ENCODE data around the gene IRF6.

The IRF6 gene

DNA sequence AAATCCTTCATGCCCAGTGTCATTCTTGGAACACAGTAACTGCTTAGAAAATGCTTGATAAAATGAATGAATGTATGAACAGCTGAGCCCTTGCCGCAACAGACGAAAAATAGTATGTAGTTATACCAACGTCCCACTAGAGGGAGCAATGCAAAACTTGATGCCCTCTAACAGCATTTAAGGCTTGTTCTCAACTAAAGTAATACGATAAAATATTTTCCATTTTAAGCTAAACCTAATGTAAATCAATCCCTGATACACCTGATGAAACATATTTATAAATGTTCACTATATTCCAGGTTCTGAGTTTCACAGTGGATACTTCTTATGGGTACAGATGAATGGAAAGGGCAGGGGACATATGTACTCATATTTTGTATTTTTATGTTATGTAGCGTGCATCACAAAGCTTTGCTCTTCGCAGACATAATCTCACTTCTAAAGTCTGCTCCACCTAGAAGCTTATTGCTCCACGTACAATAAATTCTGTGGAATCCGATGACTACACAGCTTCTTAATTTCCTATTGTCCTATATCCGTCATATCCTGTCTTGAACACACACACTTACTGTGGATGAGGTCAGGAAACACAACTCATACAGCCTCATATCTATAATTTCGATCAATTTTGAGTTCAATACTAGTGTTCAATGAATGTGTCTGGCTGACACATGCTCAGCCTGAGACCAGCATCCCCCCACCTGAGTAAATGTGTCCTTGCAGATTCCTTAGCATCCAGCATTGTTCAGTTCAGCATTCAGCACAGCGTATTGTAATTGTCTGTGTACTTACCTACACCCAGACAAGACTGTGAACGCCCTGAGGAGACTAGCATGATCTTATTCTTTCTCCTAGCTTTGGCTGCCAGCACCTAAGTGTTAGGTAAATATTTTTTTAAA is 17.4 kb upstream of the IRF6 start:
- H3K36me3 ChIP-seq (ENCODE audit: control insufficient read depth in 2 of 2, insufficient read depth in 2 of 2, low read length in 2 of 2), result no peaks in the 10 kb centered on the region
- no peak overlapping the region for H3K9ac ChIP-seq (ENCODE audit: low read length in 2 of 2)
- no peaks in the 10 kb centered on the region for H3K4me1 ChIP-seq (ENCODE audit: control insufficient read depth, insufficient read depth, low read length)
- no peaks in the 10 kb centered on the region for H3K9me3 ChIP-seq (ENCODE audit: control insufficient read depth in 2 of 2, low read length in 2 of 2)
- H3K27me3 ChIP-seq (ENCODE audit: control insufficient read depth in 1 of 2, insufficient read depth in 2 of 2, low read length in 2 of 2), result no peaks in the 10 kb centered on the region
- no peak overlapping the region for H3K4me3 ChIP-seq (ENCODE audit: low read length in 2 of 2)
- H3K27ac ChIP-seq (ENCODE audit: low read length), result no peak overlapping the region

DNA sequence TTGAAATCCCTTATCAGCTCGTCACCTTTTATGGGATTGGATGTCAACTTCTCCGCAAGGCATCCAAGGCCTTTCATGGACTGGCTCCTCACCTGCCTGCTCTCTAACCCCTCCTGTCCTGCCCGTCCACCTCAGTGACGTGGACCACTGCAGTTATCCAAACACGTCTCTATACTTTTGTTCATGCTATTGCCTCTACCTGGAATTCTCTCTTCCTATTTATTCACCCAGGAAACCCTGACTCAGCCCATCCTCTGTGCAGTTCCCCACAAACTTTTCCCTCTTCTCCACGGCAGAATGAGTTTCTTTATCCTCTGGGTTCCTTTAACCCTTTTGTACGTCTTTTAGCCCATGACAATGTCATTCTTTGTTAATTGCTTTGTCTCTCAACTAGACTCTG is 16.8 kb upstream of the IRF6 start:
- H3K36me3 ChIP-seq (ENCODE audit: control insufficient read depth in 2 of 2, insufficient read depth in 2 of 2, low read length in 2 of 2), result no peaks in the 10 kb centered on the region
- H3K9ac ChIP-seq (ENCODE audit: low read length in 2 of 2), result no peak overlapping the region
- H3K9me3 ChIP-seq (ENCODE audit: control insufficient read depth in 2 of 2, low read length in 2 of 2), result no peaks in the 10 kb centered on the region
- no peak overlapping the region for H3K4me3 ChIP-seq (ENCODE audit: low read length in 2 of 2)
- no peaks in the 10 kb centered on the region for H3K4me1 ChIP-seq (ENCODE audit: control insufficient read depth, insufficient read depth, low read length)
- H3K27me3 ChIP-seq (ENCODE audit: control insufficient read depth in 1 of 2, insufficient read depth in 2 of 2, low read length in 2 of 2), result peaks cover 0 to under 1% of the 10 kb centered on the region in 2 donors
- H3K27ac ChIP-seq (ENCODE audit: low read length), result no peak overlapping the region

DNA sequence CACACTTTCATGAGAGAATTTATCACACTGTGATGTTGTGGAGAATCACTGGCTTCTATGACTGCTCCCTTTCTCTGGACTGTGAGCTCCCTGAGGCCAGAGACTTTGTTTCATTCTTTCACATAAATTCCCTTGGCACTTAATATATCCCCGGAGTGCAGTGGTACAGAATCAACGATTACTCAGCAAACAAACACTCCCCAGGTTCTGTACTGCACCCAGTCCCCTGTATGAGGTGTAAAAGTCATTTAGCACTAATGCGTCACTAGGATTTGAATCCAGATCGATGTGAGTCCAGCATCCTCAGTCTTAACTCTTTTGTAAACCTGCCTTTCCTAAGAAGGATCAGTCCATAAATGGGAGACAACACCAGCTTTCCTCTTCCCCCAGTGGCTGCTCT is 15.0 kb upstream of the IRF6 start:
- H3K27me3 ChIP-seq (ENCODE audit: control insufficient read depth in 1 of 2, insufficient read depth in 2 of 2, low read length in 2 of 2), result peaks cover 0 to 2% of the 10 kb centered on the region in 2 donors
- H3K36me3 ChIP-seq (ENCODE audit: control insufficient read depth in 2 of 2, insufficient read depth in 2 of 2, low read length in 2 of 2), result no peaks in the 10 kb centered on the region
- no peaks in the 10 kb centered on the region for H3K4me1 ChIP-seq (ENCODE audit: control insufficient read depth, insufficient read depth, low read length)
- H3K4me3 ChIP-seq (ENCODE audit: low read length in 2 of 2), result no peak overlapping the region
- H3K9ac ChIP-seq (ENCODE audit: low read length in 2 of 2), result no peak overlapping the region
- H3K9me3 ChIP-seq (ENCODE audit: control insufficient read depth in 2 of 2, low read length in 2 of 2), result no peaks in the 10 kb centered on the region
- no peak overlapping the region for H3K27ac ChIP-seq (ENCODE audit: low read length)

DNA sequence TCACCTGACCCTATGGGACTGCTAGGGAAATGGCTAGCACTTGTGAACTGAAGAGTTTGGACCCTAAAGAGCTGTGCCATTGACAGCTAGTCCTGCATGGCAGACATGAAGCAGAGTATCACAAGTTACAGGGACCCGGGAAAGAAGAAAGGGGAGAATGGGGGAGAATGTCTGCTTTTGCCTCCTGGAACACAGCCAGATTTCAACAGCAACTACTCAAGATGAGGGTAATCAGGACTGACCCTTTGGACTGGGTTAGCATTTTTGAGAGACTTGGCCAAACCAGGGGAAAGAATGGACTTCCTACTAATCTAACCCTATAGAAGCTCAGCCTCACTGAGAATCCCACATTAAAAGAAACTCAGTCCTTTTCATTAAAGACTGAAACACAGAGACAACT is 13.1 kb upstream of the IRF6 start:
- Histone ChIP-seq H3K4me3 (ENCODE audit: low read length in 2 of 2) (no peak overlapping the region), H3K27ac (ENCODE audit: low read length) (no peak overlapping the region), H3K9me3 (ENCODE audit: control insufficient read depth in 2 of 2, low read length in 2 of 2) (no peaks in the 10 kb centered on the region), H3K27me3 (ENCODE audit: control insufficient read depth in 1 of 2, insufficient read depth in 2 of 2, low read length in 2 of 2) (peaks cover 0 to 3% of the 10 kb centered on the region in 2 donors), H3K4me1 (ENCODE audit: control insufficient read depth, insufficient read depth, low read length) (peaks cover 3% of the 10 kb centered on the region), H3K9ac (ENCODE audit: low read length in 2 of 2) (no peak overlapping the region), H3K36me3 (ENCODE audit: control insufficient read depth in 2 of 2, insufficient read depth in 2 of 2, low read length in 2 of 2) (no peaks in the 10 kb centered on the region)

DNA sequence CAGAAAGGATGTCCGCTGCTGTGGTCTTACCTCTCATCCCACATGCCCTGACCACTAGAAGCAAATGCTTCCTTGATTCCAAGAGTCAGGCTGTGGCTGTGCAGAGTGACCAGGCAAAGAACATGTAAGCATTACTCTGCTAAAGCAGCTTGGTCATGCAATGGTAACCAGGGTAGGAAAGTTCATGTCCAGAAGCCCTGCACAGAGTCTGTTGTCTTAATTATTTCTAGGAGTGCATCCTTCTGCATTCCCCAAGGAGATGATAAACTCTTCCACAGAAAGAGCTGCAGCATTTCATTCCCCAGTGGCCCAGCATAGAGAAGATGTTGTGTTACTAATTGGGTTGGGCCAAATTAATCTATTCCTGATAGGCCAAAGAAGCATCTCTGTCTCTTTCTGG is 11.7 kb upstream of the IRF6 start:
- Histone ChIP-seq H3K27me3 (ENCODE audit: control insufficient read depth in 1 of 2, insufficient read depth in 2 of 2, low read length in 2 of 2) (peaks cover 0 to 3% of the 10 kb centered on the region in 2 donors), H3K4me3 (ENCODE audit: low read length in 2 of 2) (no peak overlapping the region), H3K4me1 (ENCODE audit: control insufficient read depth, insufficient read depth, low read length) (peaks cover 3% of the 10 kb centered on the region), H3K9me3 (ENCODE audit: control insufficient read depth in 2 of 2, low read length in 2 of 2) (no peaks in the 10 kb centered on the region), H3K9ac (ENCODE audit: low read length in 2 of 2) (no peak overlapping the region), H3K27ac (ENCODE audit: low read length) (no peak overlapping the region), H3K36me3 (ENCODE audit: control insufficient read depth in 2 of 2, insufficient read depth in 2 of 2, low read length in 2 of 2) (no peaks in the 10 kb centered on the region)

DNA sequence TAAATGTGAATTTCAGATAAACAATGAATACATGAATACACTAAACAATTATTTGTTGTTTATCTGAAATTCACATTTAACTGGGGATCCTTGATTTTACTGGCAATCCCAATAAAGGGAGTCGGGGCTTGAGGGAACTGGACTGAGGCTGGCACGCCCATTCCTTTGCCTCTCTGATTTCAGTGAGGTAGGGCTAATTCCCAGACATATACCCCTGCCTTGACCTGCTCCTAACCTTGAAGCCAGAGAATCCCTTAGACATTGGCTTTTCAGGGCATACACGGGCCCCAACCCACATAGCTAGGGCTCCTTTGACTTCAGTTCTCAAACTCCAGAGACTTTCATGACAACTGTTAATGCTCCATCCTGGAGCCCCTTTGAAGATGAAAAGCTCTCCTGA is 11.0 kb upstream of the IRF6 start:
- Histone ChIP-seq H3K27me3 (ENCODE audit: control insufficient read depth in 1 of 2, insufficient read depth in 2 of 2, low read length in 2 of 2) (peaks cover 0 to 3% of the 10 kb centered on the region in 2 donors), H3K4me3 (ENCODE audit: low read length in 2 of 2) (no peak overlapping the region), H3K36me3 (ENCODE audit: control insufficient read depth in 2 of 2, insufficient read depth in 2 of 2, low read length in 2 of 2) (no peaks in the 10 kb centered on the region), H3K27ac (ENCODE audit: low read length) (no peak overlapping the region), H3K9ac (ENCODE audit: low read length in 2 of 2) (no peak overlapping the region), H3K9me3 (ENCODE audit: control insufficient read depth in 2 of 2, low read length in 2 of 2) (no peaks in the 10 kb centered on the region), H3K4me1 (ENCODE audit: control insufficient read depth, insufficient read depth, low read length) (peaks cover 3% of the 10 kb centered on the region)

DNA sequence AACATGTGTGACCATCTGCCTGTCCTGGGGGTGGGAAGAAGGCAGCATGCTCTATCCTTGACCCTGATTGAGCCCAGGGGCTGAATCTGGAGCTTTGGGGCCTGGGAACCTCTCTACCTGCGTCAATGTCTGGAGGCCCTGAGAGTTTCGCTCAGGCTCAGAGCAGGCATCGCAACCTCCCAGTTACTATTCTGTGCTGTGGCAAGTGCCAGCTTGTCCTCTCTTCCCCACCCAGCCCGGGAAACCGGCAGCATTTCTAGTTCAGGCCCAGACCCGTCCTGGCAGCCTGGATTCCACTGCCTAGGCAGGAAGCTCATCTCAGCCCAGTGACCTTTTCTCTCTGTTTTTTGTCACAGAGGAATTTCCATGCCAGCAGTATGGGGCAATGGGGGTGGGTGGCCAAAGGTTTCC is 10.0 kb upstream of the IRF6 start:
- no peak overlapping the region for H3K4me3 ChIP-seq (ENCODE audit: low read length in 2 of 2)
- peaks cover 3% of the 10 kb centered on the region for H3K4me1 ChIP-seq (ENCODE audit: control insufficient read depth, insufficient read depth, low read length)
- H3K9ac ChIP-seq (ENCODE audit: low read length in 2 of 2), result no peak overlapping the region
- H3K27me3 ChIP-seq (ENCODE audit: control insufficient read depth in 1 of 2, insufficient read depth in 2 of 2, low read length in 2 of 2), result peaks cover 0 to 3% of the 10 kb centered on the region in 2 donors
- no peaks in the 10 kb centered on the region for H3K36me3 ChIP-seq (ENCODE audit: control insufficient read depth in 2 of 2, insufficient read depth in 2 of 2, low read length in 2 of 2)
- no peak overlapping the region for H3K27ac ChIP-seq (ENCODE audit: low read length)
- no peaks in the 10 kb centered on the region for H3K9me3 ChIP-seq (ENCODE audit: control insufficient read depth in 2 of 2, low read length in 2 of 2)

DNA sequence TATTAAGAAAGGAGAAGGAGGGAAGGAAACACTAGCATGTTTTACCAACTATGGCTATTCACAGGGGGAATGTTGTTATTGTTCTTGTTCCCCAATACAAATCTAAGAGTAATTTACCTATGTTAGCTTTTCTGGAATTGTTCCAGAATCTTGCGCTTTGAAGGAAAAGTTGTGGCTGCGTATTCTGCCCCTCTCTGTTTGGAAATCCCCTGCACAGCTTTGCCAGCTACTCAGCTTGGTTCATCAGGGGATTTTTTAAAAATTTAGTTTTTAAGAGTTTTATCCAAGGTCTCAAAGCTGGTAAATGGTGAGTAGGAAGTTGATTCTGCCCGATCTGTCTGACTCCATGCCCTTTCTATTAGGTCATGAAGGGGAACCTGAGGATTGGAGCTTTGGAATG is 9.5 kb upstream of the IRF6 start:
- Histone ChIP-seq H3K27ac (ENCODE audit: low read length) (no peak overlapping the region), H3K4me3 (ENCODE audit: low read length in 2 of 2) (no peak overlapping the region), H3K9ac (ENCODE audit: low read length in 2 of 2) (no peak overlapping the region), H3K9me3 (ENCODE audit: control insufficient read depth in 2 of 2, low read length in 2 of 2) (no peaks in the 10 kb centered on the region), H3K27me3 (ENCODE audit: control insufficient read depth in 1 of 2, insufficient read depth in 2 of 2, low read length in 2 of 2) (peaks cover 0 to 3% of the 10 kb centered on the region in 2 donors), H3K36me3 (ENCODE audit: control insufficient read depth in 2 of 2, insufficient read depth in 2 of 2, low read length in 2 of 2) (no peaks in the 10 kb centered on the region), H3K4me1 (ENCODE audit: control insufficient read depth, insufficient read depth, low read length) (peaks cover 3% of the 10 kb centered on the region)

DNA sequence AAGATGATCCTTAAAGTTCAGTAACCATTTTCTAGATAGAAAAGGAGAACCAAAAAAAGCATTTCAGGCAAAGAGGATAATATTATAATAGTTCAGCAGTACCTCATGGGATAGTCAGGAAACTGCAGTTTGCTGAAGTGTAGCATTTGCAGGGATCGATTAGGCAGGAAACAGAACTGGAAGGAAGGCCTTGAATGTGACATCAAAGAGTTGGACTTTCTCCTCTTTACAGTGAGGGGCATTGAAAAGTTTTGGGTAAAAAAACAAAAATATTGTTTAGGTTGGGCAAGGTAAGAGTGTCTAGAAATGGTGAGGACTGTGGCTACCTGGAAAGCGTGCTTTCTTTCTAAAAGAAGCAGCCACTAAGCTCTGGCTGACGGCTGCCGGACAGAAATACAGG is 8.0 kb upstream of the IRF6 start:
- peaks cover 0 to 3% of the 10 kb centered on the region in 2 donors for H3K27me3 ChIP-seq (ENCODE audit: control insufficient read depth in 1 of 2, insufficient read depth in 2 of 2, low read length in 2 of 2)
- H3K27ac ChIP-seq (ENCODE audit: low read length), result no peak overlapping the region
- no peaks in the 10 kb centered on the region for H3K36me3 ChIP-seq (ENCODE audit: control insufficient read depth in 2 of 2, insufficient read depth in 2 of 2, low read length in 2 of 2)
- H3K9ac ChIP-seq (ENCODE audit: low read length in 2 of 2), result no peak overlapping the region
- H3K4me3 ChIP-seq (ENCODE audit: low read length in 2 of 2), result no peak overlapping the region
- peaks cover 3% of the 10 kb centered on the region for H3K4me1 ChIP-seq (ENCODE audit: control insufficient read depth, insufficient read depth, low read length)
- no peaks in the 10 kb centered on the region for H3K9me3 ChIP-seq (ENCODE audit: control insufficient read depth in 2 of 2, low read length in 2 of 2)

DNA sequence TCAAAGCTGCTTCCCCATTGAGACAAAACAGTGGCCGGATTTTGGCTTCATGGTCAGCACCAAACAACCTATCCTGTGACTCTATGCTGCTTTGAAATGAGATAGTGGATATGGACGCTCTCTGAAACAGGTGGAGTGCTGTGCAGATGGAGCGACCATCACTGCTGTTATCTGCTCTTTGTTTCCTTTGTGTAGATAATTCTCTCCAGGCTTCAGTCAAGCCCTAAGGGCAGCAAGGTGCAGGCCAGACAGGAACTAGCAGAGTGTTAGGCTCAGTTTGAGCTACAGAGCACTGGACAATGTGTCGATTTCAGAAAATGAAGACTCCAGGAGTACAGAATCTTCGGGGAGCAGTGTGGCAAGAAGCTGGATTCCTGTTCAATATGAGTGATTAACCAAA is 4.8 kb upstream of the IRF6 start:
- H3K4me1 ChIP-seq (ENCODE audit: control insufficient read depth, insufficient read depth, low read length), result peaks cover 11% of the 10 kb centered on the region
- no peak overlapping the region for H3K27ac ChIP-seq (ENCODE audit: low read length)
- H3K9ac ChIP-seq (ENCODE audit: low read length in 2 of 2), result no peak overlapping the region
- H3K27me3 ChIP-seq (ENCODE audit: control insufficient read depth in 1 of 2, insufficient read depth in 2 of 2, low read length in 2 of 2), result peaks cover under 1 to 2% of the 10 kb centered on the region in 2 donors
- H3K9me3 ChIP-seq (ENCODE audit: control insufficient read depth in 2 of 2, low read length in 2 of 2), result no peaks in the 10 kb centered on the region
- no peaks in the 10 kb centered on the region for H3K36me3 ChIP-seq (ENCODE audit: control insufficient read depth in 2 of 2, insufficient read depth in 2 of 2, low read length in 2 of 2)
- no peak overlapping the region for H3K4me3 ChIP-seq (ENCODE audit: low read length in 2 of 2)

DNA sequence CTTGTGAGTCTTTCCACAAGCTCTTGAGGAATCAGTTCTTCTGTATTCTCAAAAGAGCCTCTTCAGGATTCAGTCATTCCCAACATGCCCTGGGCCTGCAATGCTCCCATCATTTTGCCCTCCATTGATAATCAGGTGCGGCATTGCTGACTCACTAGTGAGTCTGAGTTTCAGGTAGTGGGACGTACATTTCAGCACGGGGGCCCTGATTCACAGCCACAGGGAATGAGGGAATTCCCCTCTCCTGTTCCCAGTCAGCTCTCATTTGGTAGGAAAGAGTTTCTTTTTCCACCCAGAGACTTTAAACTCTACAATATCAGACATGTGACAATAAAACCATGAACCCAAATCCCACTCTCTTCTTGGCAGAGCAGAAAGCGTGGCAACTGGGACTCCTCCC is 3.7 kb upstream of the IRF6 start:
- Histone ChIP-seq H3K36me3 (ENCODE audit: control insufficient read depth in 2 of 2, insufficient read depth in 2 of 2, low read length in 2 of 2) (no peaks in the 10 kb centered on the region), H3K4me3 (ENCODE audit: low read length in 2 of 2) (no peak overlapping the region), H3K27ac (ENCODE audit: low read length) (no peak overlapping the region), H3K9me3 (ENCODE audit: control insufficient read depth in 2 of 2, low read length in 2 of 2) (no peaks in the 10 kb centered on the region), H3K27me3 (ENCODE audit: control insufficient read depth in 1 of 2, insufficient read depth in 2 of 2, low read length in 2 of 2) (peaks cover 0 to 4% of the 10 kb centered on the region in 2 donors), H3K4me1 (ENCODE audit: control insufficient read depth, insufficient read depth, low read length) (peaks cover 9% of the 10 kb centered on the region), H3K9ac (ENCODE audit: low read length in 2 of 2) (no peak overlapping the region)
